Endothelial cell of umbilical vein (primary cell): ENCODE measurements around the gene LIMCH1.

Experiments used
- CTCF ChIP-seq, 2 donors: IDR thresholded peaks; 1 replicate in 1 of 2; 2 replicates in 1 of 2; pipeline ENCODE4 v1.5.1; 2011; ENCODE audit warnings: low read length in 2 of 2, mild to moderate bottlenecking in 2 of 2, moderate library complexity in 2 of 2, control low read depth in 1 of 2, inconsistent platforms in 1 of 2, low read depth in 1 of 2; ENCODE audit not compliant: insufficient read depth in 1 of 2; ENCODE audit errors: extremely low read depth in 1 of 2
- EZH2 ChIP-seq: IDR thresholded peaks from 2 replicates; pipeline ENCODE4 v1.6.1; 2012; ENCODE audit warnings: borderline replicate concordance, low read depth, mild to moderate bottlenecking, moderate library complexity, low read length, inconsistent platforms; ENCODE audit not compliant: severe bottlenecking
- POLR2A ChIP-seq: IDR thresholded peaks from 2 replicates; pipeline ENCODE4 v1.6.1; 2012; ENCODE audit warnings: low read depth, mild to moderate bottlenecking, control low read depth, low read length

- no peak for TF ChIP-seq CTCF (IDR thresholded peaks at IDR 0.05; ENCODE audit: extremely low read depth in 1 of 2, insufficient read depth in 1 of 2, low read depth in 1 of 2, low read length in 2 of 2)
- no peak for TF ChIP-seq POLR2A
- no peak for TF ChIP-seq EZH2
Measured at GRCh38 chr4:41656572-41657520, 118.9 kb downstream of the LIMCH1 start.
